SK-N-MC (cell line): ENCODE measurements around the gene FUT8.

Experiments
- DNase-seq: peaks from one replicate; pipeline ENCODE4 v3.0.0-alpha.2; 2011; ENCODE audit warnings: low read depth, low spot score
- H3K27ac ChIP-seq: fragments of 200-600 bp; sonication (generic); 2 replicates; pipeline ENCODE4 v1.5.1; 2016; ENCODE audit warnings: mixed run types
- H3K36me3 ChIP-seq: fragments of 200-600 bp; sonication (generic); 2 replicates; pipeline ENCODE4 v1.6.1; 2017; ENCODE audit warnings: antibody characterized with exemption, low read length, mixed read lengths; ENCODE audit not compliant: insufficient read depth
- H3K4me3 ChIP-seq: fragments of 200-600 bp; sonication (generic); 2 replicates; pipeline ENCODE4 v1.5.1; 2016
- H3K9ac ChIP-seq: fragments of 200-600 bp; sonication (generic); 2 replicates; pipeline ENCODE4 v1.8.0; 2017; ENCODE audit warnings: mixed run types, mixed read lengths; ENCODE audit not compliant: insufficient read length
- H3K9me3 ChIP-seq: fragments of 200-600 bp; sonication (generic); 2 replicates; pipeline ENCODE4 v1.6.1; 2017; ENCODE audit warnings: low read depth, mild to moderate bottlenecking, antibody characterized with exemption, low read length, moderate library complexity, mixed read lengths
- EZH2 ChIP-seq: fragments of 200-600 bp; sonication (generic); IDR thresholded peaks from one replicate; pipeline ENCODE4 v1.6.1; 2017; ENCODE audit warnings: antibody characterized with exemption
- FOXP2 ChIP-seq: optimal IDR thresholded peaks from 2 replicates; pipeline ENCODE3; 2011; ENCODE audit warnings: mild to moderate bottlenecking, moderate library complexity; ENCODE audit not compliant: insufficient read depth; ENCODE audit errors: extremely low read length, control extremely low read depth
- POLR2AphosphoS5 ChIP-seq: IDR thresholded peaks from 2 replicates; pipeline ENCODE4 v1.6.1; 2012; ENCODE audit warnings: mild to moderate bottlenecking, low read depth, low read length, borderline replicate concordance

FUT8 gene

DNA sequence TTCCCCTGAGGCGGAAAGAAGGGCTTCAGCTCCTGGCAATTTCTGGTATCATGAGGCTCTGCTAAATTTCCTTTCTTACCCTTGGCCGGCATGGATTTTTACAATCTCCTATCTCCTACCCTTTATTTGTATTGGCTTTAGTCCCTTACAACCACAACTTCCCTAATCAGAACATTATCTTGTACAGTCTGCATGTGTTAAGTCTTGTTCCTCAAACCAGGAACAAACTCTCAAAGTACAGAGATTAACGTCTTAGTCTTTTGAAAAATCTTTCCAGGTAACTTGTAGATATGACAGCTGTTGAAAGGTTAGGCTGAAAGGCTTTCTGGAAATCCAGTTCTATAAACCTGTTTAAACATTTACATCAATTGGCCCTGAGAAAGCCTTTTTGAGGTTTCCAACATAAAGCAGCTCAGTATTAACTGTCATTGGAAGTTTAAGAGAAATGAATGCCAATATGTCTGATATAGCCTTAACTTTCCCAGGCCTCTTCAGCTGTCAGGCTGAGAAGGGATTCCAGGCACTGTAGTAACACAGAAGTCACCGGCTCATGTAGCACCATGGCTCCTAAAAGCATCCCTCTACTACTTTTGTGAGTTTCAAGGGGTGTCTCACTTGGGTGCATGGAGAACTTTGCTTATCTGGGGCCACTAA, 360.5 kb downstream of the FUT8 start:
- no peak for DNase-seq
- Histone ChIP-seq H3K9me3 (no peaks in the 10 kb centered on the region), H3K9ac (no peak overlapping the region), H3K4me3 (no peak overlapping the region), H3K36me3 (no peaks in the 10 kb centered on the region), H3K27ac (no peak overlapping the region)
- TF ChIP-seq FOXP2 (no peak), POLR2AphosphoS5 (no peak)

DNA sequence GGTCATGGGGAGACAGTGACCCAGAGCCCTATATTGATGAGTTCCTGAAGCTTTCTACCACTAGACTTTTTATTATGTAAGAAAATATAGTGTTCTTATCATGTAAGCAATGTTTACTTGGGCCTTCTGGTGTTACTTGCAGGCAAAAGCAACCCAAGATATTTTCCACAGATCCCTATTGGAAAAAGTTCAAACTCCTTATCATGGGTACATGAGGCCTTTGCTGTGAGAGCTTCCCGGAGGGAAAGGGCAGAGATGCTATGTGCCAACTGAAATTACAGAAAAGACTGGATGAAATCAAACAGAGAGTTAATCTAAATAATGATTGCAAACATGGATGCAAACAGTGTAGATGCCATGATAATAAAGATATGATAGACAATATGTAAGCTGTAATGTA, 361.5 kb downstream of the FUT8 start:
- Histone ChIP-seq H3K9me3 (no peaks in the 10 kb centered on the region), H3K4me3 (no peak overlapping the region), H3K36me3 (no peaks in the 10 kb centered on the region), H3K9ac (no peak overlapping the region), H3K27ac (no peak overlapping the region)
- DNase-seq: no peak
- TF ChIP-seq EZH2 (no peak), POLR2AphosphoS5 (no peak), FOXP2 (no peak)

DNA sequence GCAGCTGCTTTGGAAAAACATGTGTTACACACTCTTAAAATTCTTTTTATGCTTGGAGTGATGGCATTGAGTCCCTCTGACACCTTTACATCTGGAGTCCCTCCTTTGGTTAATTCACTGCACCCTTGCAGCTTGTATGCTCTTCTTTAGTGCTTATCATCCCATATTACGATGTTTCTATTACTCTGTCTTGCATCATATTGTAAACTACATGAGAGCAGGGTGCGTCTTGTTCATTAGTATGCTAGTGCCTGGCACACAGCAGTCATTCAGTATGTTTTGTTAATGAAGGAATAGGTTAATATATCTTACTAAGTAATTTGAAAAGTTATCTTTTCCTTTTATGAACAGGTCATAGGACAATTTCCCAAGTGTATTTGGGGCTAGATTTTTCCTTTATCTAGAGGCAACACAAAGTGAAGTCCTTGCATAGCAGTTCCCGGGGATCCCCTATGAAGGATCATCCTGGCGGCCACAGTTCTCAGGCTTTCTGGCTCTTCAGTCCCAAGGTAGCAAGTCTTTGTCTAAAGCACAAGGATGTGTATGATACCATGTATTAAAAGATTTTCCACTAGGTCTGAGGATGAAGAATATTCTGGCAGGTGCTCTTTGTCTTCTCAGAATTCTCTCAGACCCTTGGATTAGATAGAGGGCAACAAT, 363.8 kb downstream of the FUT8 start:
- no peak for TF ChIP-seq FOXP2
- Histone ChIP-seq H3K9ac (peak overlapping the region; percentile 41), H3K27ac (peak overlapping the region; percentile 61; the same call in 1 of the 2 replicates), H3K9me3 (no peaks in the 10 kb centered on the region), H3K36me3 (no peaks in the 10 kb centered on the region), H3K4me3 (no peak overlapping the region)
- no peak for DNase-seq

DNA sequence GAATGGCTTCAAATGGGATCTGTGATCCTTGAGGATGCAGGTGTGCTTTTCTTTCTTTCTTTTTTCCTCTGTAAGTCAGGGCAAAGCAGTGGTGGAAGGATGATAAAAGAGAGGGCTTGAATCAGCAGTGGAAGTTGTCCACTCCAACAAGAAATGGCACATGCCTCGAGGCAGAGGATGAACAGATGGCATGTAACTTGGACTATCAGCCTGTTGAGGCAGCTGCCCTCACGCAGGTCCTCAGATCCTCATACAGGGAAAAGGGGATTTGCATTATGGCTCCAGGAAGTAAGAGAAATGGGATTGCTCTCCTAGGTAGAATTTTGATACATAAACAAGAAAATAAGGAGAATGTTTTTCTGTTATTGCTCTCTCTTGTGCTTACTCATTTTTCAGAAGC, 368.0 kb downstream of the FUT8 start:
- no peak overlapping the region for H3K27ac ChIP-seq
- no peaks in the 10 kb centered on the region for H3K9me3 ChIP-seq
- no peak overlapping the region for H3K4me3 ChIP-seq
- no peak for DNase-seq
- H3K36me3 ChIP-seq: no peaks in the 10 kb centered on the region
- H3K9ac ChIP-seq: no peak overlapping the region
- TF ChIP-seq EZH2 (no peak), FOXP2 (no peak), POLR2AphosphoS5 (no peak)

DNA sequence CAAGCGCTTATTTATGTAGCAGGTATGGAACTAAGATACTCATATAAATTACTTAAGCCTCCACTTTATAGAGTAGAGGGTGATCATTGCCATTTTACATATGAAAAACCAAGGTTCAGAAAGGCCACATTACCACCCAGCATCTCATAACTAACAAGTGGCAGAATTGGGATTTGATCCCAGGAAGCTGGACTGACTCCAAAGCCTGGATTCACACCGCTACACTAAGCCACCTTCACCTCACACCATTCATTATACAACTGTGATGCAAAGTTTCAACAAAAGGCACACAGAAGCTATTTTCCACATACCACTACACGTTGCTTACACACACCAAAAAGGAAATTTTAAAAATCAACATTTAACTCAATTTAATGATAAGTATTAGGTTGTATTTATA, 370.6 kb downstream of the FUT8 start:
- DNase-seq: no peak
- Histone ChIP-seq H3K27ac (peak overlapping the region; percentile 38; the same call in 1 of the 2 replicates), H3K9me3 (no peaks in the 10 kb centered on the region), H3K9ac (no peak overlapping the region), H3K36me3 (no peaks in the 10 kb centered on the region), H3K4me3 (peak overlapping the region; percentile 17; the same call in 1 of the 2 replicates)
- TF ChIP-seq POLR2AphosphoS5 (no peak), EZH2 (no peak), FOXP2 (no peak)

DNA sequence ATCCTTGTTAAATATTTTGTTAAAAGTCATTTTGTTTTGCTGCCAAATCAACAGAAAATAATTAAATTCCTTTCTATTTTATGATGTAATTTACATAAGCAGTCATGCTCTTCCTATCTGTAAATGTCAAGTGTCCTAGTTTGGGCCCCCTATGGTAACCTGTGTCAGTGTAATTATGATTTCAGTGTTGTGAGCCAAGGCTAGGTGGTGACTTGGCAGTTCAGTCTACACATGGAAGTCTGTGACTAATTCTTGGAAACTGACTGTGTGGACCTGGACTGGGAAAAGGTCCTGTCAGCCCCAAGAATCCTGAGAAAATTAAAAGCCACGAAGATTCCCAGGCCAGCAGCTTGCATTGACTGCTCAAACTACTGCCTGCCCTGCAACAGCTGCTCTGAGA, 371.0 kb downstream of the FUT8 start:
- TF ChIP-seq FOXP2: no peak
- no peak for TF ChIP-seq EZH2
- no peak for TF ChIP-seq POLR2AphosphoS5
- Histone ChIP-seq H3K4me3 (peak overlapping the region; percentile 17), H3K36me3 (no peaks in the 10 kb centered on the region), H3K9ac (no peak overlapping the region), H3K27ac (peak overlapping the region; percentile 38; the same call in 1 of the 2 replicates), H3K9me3 (no peaks in the 10 kb centered on the region)
- no peak for DNase-seq

DNA sequence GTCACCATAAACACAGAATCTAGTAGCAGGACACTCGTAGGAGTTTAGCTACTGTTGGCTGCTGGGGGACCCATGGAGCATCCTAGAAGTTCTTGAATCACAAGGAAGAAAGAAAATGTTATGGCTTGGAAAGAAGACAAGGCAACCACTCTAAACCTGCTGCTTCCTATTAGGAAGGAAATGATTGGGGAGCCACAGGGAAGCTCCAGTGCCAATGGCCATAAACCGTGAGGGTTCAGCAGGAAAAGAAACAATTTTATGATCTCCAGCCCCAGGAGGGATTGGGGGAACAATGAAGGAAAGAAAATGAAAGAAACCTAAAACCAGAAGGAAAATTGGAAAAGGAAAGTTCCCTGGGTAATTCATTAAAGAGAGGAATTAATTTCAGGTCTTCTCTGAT, 372.0 kb downstream of the FUT8 start:
- H3K9me3 ChIP-seq: no peaks in the 10 kb centered on the region
- H3K36me3 ChIP-seq: no peaks in the 10 kb centered on the region
- TF ChIP-seq POLR2AphosphoS5: no peak
- no peak for TF ChIP-seq EZH2
- TF ChIP-seq FOXP2: no peak
- peak; percentile 52 for DNase-seq
- peak overlapping the region; percentile 22; the same call in 1 of the 2 replicates for H3K27ac ChIP-seq
- no peak overlapping the region for H3K4me3 ChIP-seq
- H3K9ac ChIP-seq: no peak overlapping the region

DNA sequence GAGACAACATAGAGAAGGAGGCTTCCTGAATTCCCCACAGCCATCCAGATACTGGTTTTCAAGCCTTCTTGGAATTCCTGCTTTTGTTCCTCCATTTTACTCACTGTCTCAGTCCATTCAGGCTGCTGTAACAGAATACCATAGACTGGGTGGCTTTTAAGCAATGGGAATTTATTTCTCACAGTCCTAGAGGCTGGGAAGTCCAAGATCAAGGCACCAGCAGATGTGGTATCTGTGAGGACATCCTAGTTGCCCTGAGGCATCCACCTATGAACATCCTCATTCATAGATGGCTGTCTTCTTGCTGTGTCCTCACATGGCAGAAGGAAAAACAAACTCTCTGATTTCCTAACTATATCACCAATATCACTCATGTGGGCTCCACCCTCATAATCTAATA, 374.9 kb downstream of the FUT8 start:
- Histone ChIP-seq H3K27ac (no peak overlapping the region), H3K36me3 (no peaks in the 10 kb centered on the region)

DNA sequence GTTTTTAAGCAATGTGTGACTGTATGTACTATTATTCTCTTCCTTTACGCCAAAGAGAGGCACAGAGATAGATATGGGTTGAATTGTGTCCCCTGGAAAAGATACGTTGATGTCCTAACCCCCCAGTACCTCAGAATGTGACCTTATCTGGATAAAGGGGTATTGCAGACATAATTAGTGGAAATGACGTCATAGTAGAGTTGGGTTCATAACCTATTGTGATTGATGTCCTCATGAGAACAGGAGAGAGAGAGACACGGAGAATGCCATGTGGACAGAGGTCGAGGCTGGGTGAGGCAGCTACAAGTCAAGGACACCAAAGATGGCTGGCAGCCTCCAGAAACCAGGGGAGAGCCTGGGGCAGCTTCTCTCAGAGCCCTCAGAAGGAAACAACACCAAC, 376.3 kb downstream of the FUT8 start:
- no peak overlapping the region for H3K4me3 ChIP-seq
- H3K9me3 ChIP-seq: no peaks in the 10 kb centered on the region
- H3K36me3 ChIP-seq: no peaks in the 10 kb centered on the region
- no peak overlapping the region for H3K9ac ChIP-seq
- DNase-seq: no peak
- no peak overlapping the region for H3K27ac ChIP-seq
- TF ChIP-seq FOXP2 (no peak), POLR2AphosphoS5 (no peak), EZH2 (no peak)

More for the DNA sequence above, 374.9 kb downstream of the FUT8 start:
- no peak for DNase-seq
- H3K9me3 ChIP-seq: no peaks in the 10 kb centered on the region
- no peak for TF ChIP-seq POLR2AphosphoS5
- no peak for TF ChIP-seq FOXP2
- TF ChIP-seq EZH2: no peak
- no peak overlapping the region for H3K9ac ChIP-seq
- H3K4me3 ChIP-seq: no peak overlapping the region
